K562 (cell line): ENCODE data around the gene CRABP2. TPM values are rescaled to one million over a fixed set of nuclear protein-coding genes. Genes with fewer than 3 reads are reported as not detected.

Experiments used
- ARHGAP35 ChIP-seq: fragments of 450-650 bp; IDR thresholded peaks from 2 replicates; pipeline ENCODE4 v1.6.1; 2018; ENCODE audit not compliant: partially characterized antibody
- BACH1 ChIP-seq: fragments of 200-800 bp; sonication (Bioruptor generic); IDR thresholded peaks from 2 replicates; pipeline ENCODE4 v1.6.1; 2016; ENCODE audit warnings: missing genetic modification characterization, missing compliant biosample characterization
- CBX5 ChIP-seq: IDR thresholded peaks from 2 replicates; pipeline ENCODE4 v1.6.1; 2014; ENCODE audit warnings: low read depth, borderline replicate concordance
- ERF ChIP-seq: fragments of 450-650 bp; formaldehyde crosslinking; IDR thresholded peaks from 2 replicates; pipeline ENCODE4 v1.4.0; 2020; ENCODE audit warnings: mild to moderate bottlenecking, mixed read lengths
- EZH2 ChIP-seq: IDR thresholded peaks from 2 replicates; pipeline ENCODE4 v1.6.1; 2012; ENCODE audit warnings: low read depth, mild to moderate bottlenecking, inconsistent platforms, low read length, borderline replicate concordance
- HMGN3 ChIP-seq: IDR thresholded peaks from 2 replicates; pipeline ENCODE4 v1.6.1; 2011; ENCODE audit warnings: borderline replicate concordance, low read depth, mild to moderate bottlenecking, mixed read lengths, low read length; ENCODE audit not compliant: insufficient read length; ENCODE audit errors: extremely low read depth
- KLF6 ChIP-seq: fragments of 250-450 bp; sonication (Bioruptor Pico); IDR thresholded peaks from 2 replicates; pipeline ENCODE4 v1.4.0; 2020; ENCODE audit warnings: mild to moderate bottlenecking, moderate library complexity, borderline replicate concordance
- NCOR1 ChIP-seq: fragments of 450-650 bp; IDR thresholded peaks from 2 replicates; pipeline ENCODE4 v1.6.1; 2016; ENCODE audit warnings: mild to moderate bottlenecking, moderate library complexity
- NR2F6 ChIP-seq: fragments of 450-650 bp; formaldehyde crosslinking; IDR thresholded peaks from 2 replicates; pipeline ENCODE4 v1.4.0; 2020; ENCODE audit warnings: mild to moderate bottlenecking
- PTTG1 ChIP-seq: fragments of 450-650 bp; IDR thresholded peaks from 2 replicates; pipeline ENCODE4 v1.6.1; 2016; ENCODE audit warnings: low read depth, mild to moderate bottlenecking, missing genetic modification characterization, missing compliant biosample characterization
- SOX6 ChIP-seq: fragments of 450-650 bp; IDR thresholded peaks from 2 replicates; pipeline ENCODE4 v1.6.1; 2014; ENCODE audit warnings: mild to moderate bottlenecking
- SREBF1 ChIP-seq: fragments of 150-350 bp; IDR thresholded peaks from 2 replicates; pipeline ENCODE4 v1.6.1; 2014; ENCODE audit warnings: antibody characterized with exemption, low read depth, low read length, borderline replicate concordance
- SRSF7 ChIP-seq: fragments of 200-400 bp; formaldehyde crosslinking; optimal IDR thresholded peaks from 2 replicates; pipeline ENCODE3; 2017; ENCODE audit warnings: mild to moderate bottlenecking, low read depth, low read length
- ZFP36 ChIP-seq: fragments of 150-350 bp; IDR thresholded peaks from 2 replicates; pipeline ENCODE4 v1.6.1; 2018; ENCODE audit warnings: low read length, low read depth; ENCODE audit not compliant: partially characterized antibody
- ZNF239 ChIP-seq: fragments of 250-450 bp; sonication (Bioruptor Pico); IDR thresholded peaks from 2 replicates; pipeline ENCODE4 v1.4.0; 2020; ENCODE audit warnings: mild to moderate bottlenecking
- ZNF316 ChIP-seq: fragments of 450-650 bp; IDR thresholded peaks from 2 replicates; pipeline ENCODE4 v1.6.1; 2016
- ZNF609 ChIP-seq: sonication (generic); formaldehyde crosslinking; IDR thresholded peaks from 2 replicates; pipeline ENCODE4 v1.8.1; 2023; ENCODE audit warnings: missing genetic modification reagents, mild to moderate bottlenecking, borderline replicate concordance
- ZNF780A ChIP-seq: fragments of 250-450 bp; sonication (Bioruptor Pico); IDR thresholded peaks from 2 replicates; pipeline ENCODE4 v1.5.0; 2021; ENCODE audit warnings: mild to moderate bottlenecking
- polyA plus RNA-seq, 8 experiments: library from polyadenylated mRNA; depleted of rRNA in 4 of 8; stranded (reverse) in 5 of 8; unstranded in 3 of 8; fragments of >200 nt; fragmentation: Nextera tagmentation in 2 of 8; fragmentation: Illumina TruSeq in 1 of 8; extraction: Ambion mirVana in 2 of 8; extraction: Trizol in 1 of 8; gene quantifications; 2 replicates each; pipeline versions ENCODE4 v1.2.1 to v1.2.3, GENCODE V29; 2011 to 2014; ENCODE audit warnings: inconsistent platforms in 1 of 8, missing spikeins in 1 of 8
- total RNA-seq, 7 experiments: library from RNA; depleted of rRNA in 6 of 7; stranded (reverse); fragments of >200 nt in 6 of 7; fragmentation: Illumina TruSeq in 2 of 7; extraction: Trizol in 2 of 7; gene quantifications; 2 replicates each; pipeline versions ENCODE4 v1.2.1 to v1.2.3, GENCODE V29; 2011 to 2021; ENCODE audit warnings: low replicate concordance in 1 of 7
- TF ChIP-seq, protein P1 (sequence below): sonication (generic); formaldehyde crosslinking; IDR thresholded peaks from 2 replicates; pipeline ENCODE4 v1.8.0; 2022; ENCODE audit warnings: mild to moderate bottlenecking, missing genetic modification reagents
- TF ChIP-seq, protein P2 (sequence below): fragments of 250-450 bp; sonication (Bioruptor Pico); IDR thresholded peaks from 2 replicates; pipeline ENCODE4 v1.5.0; 2021

CRABP2 gene
- total and polyA plus RNA-seq, 9 of the 15 experiments (the other 6 are each of a cell fraction or from before 2014, with no cell fraction given), result 0.30 to 2.5 (median 0.82) TPM

DNA sequence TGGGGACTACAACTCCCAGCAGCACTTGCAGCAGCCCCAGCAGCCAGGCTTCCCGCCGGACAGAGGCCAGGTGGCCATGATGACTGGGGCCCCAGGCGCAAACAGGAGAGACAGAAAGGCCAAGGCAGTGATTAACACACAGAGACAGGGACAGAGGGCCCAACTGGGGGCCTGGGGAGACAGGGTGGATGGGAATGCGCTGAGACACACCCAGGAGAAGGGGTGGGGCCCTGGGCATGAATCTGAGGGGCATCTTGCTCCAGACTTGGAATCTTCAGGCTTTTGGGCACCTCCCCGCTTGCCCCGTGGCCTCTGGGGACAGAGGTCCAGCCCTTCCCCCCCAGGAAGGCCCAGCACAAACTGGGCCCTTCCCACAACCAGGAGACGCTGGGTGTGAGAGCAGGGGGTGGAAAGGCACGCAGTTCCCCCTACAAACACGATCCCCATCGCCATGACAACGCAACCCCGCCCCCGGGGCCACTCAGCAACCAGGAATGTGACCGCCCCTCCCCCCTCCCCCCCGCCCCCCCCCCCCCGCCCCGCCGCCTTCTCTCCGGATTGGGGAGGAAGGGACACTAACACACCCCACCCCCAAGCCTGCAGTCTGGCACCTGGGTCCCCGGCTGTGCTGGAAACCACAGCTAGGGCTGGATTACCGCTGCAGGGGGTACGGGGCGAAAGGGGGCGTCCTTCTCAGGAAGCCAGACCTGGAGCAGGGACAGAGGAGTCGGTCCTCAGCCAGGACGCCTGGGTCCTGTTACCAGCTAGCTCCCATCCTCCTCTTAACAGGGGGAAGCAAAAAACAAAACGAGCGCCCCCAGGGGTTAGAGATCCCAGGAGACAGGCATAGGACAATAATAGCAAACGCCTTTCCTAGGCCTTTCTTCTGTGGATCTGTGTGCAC is 41.6 kb upstream of the CRABP2 start (continued):
- TF ChIP-seq ZNF609 (CRISPR knock-in tag) (no peak), SREBF1 (no peak), NR2F6 (CRISPR knock-in tag) (no peak), ZNF239 (CRISPR knock-in tag) (no peak), ZNF780A (CRISPR knock-in tag) (no peak), CBX5 (no peak), SRSF7 (no peak), PTTG1 (no peak), ZFP36 (no peak), EZH2 (no peak), HMGN3 (peak; percentile 20), BACH1 (tag) (no peak), SOX6 (no peak), ZNF316 (no peak), ARHGAP35 (no peak), ERF (CRISPR knock-in tag) (peak; percentile 43; the same call in 1 of the 2 replicates), KLF6 (no peak), NCOR1 (peak; percentile 32; the same call in 1 of the 2 replicates)
- TF ChIP-seq, protein P1, sequence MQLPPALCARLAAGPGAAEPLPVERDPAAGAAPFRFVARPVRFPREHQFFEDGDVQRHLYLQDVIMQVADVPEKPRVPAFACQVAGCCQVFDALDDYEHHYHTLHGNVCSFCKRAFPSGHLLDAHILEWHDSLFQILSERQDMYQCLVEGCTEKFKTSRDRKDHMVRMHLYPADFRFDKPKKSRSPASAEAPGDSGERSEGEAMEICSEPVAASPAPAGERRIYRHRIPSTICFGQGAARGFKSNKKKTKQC (CRISPR knock-in tag), result no peak
- TF ChIP-seq, protein P2, sequence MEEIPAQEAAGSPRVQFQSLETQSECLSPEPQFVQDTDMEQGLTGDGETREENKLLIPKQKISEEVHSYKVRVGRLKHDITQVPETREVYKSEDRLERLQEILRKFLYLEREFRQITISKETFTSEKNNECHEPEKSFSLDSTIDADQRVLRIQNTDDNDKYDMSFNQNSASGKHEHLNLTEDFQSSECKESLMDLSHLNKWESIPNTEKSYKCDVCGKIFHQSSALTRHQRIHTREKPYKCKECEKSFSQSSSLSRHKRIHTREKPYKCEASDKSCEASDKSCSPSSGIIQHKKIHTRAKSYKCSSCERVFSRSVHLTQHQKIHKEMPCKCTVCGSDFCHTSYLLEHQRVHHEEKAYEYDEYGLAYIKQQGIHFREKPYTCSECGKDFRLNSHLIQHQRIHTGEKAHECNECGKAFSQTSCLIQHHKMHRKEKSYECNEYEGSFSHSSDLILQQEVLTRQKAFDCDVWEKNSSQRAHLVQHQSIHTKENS, result no peak
